GM21447 (cell line): ENCODE measurements around the gene CRMP1.

Experiments used
- ATAC-seq: cut with Tn5 transposase; IDR thresholded peaks from one replicate; pipeline ENCODE4 v1.9.1; 2021; ENCODE audit not compliant: unreplicated experiment

CRMP1 gene

DNA sequence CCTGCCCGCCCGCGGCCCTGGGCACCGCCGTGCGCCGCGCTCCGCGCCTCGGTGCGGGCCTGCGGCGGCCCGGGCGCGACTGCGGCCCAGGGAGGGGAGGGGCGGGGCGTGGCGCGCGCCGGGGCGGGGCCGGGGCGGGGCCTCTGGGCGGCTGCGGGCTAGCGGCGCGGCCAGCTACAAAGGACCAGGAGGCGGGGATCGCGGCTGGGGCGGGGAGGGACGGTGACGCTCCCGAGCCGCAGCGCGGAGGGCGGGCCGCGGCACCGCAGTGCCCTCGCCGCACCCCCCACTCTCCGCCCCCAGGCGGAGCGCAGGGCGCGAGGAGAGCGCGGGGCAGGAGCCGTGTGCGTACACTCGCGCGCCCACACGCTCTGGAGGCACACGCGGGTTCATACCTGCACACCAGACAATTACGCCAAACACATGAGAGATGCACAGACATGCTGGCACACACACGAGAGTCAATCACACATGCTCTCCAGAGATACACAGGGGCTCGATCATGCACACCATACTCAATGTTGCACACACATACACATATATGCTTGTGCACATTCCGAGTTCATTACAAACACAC is at the start of gene CRMP1:
TSS of gene CRMP1 (minus strand) at position 83 of the 577 bp plus-strand sequence. CDS start 117 bp downstream, outside the sequence.
- ATAC-seq: no peak

DNA sequence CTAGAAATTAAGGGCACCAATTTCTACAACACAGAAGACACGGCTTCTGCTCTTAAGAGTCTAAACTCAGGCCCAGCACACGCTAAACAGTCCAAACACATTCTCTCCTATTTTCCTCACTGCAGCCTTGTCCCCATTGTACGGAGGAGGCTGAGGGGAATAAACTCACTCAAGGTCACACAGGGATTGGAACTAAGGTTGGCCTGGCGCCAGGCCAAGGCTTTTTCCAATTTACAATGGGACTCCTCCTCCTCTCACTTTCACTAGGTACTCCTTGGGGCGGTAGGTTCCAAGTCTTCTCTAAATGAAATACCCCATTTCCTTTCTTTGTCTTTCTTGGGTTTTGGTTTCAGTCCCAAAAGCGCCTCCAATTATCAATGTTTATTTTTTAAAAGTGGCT is 48.7 kb upstream of the CRMP1 start:
- ATAC-seq: no peak

DNA sequence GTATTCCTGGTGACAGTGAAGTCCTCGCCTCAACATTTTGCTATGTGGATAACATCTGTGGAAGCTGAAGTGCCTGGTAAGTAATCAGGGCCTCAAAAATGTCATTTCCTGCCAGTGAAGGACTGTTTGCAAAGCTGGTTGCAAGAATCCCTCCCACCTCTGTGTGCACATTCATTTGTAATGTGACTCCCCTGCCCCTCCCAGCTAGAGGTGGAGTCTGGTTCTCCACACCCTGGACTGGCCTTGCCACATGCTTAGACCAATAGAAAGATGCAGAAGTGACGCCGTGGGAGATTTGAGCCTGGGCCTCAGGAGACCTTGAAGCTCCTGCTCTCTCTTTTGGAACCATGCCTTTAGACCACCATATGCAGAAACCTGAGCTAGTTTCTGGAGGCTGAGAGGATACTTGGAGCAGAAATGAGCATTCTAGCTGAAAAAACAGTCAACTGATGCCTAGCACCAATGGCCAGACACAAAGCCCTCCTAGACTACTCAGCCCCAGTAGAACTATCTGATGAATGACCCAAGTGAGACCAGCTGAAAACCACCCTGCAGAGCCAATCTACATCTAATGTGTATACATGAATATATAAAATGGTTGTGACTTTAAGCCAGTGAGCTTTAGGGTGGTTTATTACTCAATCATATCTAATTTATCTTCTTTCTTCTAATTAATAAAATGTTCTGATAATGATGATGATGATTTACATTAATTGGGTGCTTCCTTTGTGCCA is 47.8 kb upstream of the CRMP1 start:
- ATAC-seq: no peak

DNA sequence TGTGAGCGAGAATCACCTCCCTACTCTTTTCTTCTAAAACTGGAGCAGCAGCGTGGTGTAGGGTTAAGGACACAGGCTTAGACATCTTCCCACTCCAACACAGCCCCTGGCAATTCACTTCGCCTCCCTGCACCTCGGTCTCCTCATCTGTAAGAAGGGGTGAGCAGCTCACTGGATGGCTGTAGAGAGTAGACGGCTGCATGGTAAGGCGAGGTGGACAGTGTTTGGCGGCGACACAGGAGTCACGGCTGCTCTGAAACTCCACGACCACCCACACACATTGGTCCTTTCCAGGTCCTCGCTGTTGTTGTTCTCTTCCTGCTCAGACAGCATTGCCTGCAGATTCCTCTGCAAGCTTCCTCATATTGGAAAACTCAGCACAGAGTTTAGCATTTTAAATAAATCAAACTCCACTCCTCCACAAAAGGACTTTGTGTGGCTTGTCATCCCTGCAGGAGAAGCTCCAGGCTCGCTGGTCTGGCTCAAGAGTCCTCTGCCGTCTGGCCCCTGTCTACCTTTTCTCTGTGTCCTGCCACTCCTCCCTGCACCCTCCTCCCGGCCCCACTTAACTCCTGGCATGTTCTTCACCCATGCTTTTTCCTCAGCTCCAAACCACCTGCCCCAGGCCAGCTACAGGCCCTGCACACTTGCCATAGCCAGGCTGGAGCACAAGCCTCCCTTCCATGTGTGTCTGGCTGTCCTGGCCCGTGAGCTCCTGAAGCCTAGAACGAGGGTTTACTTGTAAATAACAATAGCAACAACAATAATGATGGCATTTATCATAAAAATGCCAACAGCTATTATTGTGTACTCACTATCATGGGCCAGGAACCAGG is 41.3 kb upstream of the CRMP1 start:
- ATAC-seq: no peak

DNA sequence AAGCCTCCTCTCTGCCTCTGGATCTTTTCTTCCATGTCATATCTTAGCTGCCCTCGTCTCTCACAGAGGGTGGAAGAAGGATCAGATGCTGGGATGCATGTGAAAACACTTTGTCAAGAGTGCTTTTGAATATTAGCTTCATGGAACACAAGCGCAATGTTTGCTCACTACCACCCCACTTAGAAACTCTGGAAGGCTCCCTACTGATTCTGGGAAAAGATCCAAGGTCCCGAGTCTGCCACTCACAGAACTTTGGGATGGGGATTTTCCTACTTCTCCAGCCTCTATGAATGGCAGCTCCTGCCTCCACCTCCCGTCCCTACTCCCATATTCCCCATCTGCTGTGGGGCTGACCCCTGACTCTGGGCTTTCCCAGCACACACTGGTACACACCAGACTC is 40.2 kb upstream of the CRMP1 start:
- no peak for ATAC-seq

DNA sequence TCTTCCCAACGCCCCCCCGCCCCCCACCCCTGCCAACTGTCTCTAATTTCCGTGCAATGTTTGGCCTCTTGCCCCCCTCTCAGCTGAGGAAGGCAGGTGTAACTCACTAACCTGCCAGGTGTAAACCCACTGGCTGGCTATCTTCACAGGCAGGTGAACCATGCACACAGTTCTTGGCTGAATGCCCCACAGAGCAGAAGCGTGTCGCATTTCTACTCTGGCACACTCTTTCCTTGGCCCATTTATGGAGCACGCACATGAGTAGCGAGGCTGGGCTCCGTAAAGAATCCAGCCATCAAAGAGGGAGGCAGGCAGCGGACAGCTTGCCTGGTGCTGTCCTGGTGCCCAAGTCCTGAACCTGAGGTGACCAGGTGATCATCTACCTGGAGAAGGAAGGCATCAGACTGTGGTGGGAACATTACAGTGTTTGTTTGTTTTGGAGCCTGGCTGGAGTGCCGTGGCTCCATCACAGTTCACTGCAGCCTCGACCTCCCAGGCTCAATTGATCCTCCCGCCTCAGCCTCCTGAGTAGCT is 39.2 kb upstream of the CRMP1 start:
- ATAC-seq: no peak

DNA sequence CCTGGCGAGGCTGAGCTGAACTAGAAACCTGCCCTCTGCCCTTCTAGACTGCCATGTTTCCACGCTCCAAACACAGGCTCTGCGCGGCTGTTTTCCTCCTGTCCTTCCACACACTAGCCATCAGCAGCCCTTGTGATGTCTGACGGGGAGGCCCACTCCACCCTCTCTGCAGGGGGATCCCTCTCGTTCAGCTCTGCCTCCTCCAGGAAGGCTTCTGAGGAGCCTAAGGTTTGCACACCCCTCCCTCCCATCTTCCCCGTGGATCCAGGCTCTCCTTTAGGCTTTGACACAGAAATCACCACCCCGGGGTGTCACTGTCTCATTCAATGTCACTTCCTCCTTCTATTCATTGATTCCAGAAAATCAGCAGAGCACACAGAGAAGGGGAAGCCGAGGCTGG is 38.6 kb upstream of the CRMP1 start:
- no peak for ATAC-seq

DNA sequence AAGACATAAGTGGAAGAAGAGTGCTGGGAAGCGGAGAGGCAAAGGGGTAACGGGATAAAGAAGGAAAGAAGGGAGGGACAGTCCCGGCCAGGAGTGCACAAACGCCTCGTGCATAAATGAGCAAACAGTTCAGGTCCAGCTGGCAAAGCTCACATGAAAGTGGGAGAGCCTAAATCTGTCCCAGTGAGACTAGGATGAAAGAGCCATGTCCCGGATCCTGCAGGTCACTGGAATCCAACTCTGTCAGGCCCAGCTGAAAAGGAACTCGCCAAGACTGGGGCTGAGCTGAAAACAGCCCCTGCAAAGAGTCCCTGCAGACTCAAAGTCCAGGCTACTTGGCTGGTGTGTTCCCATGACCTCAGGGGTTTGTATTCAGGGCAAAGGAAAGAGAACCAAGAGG is 38.0 kb upstream of the CRMP1 start:
- ATAC-seq: no peak

DNA sequence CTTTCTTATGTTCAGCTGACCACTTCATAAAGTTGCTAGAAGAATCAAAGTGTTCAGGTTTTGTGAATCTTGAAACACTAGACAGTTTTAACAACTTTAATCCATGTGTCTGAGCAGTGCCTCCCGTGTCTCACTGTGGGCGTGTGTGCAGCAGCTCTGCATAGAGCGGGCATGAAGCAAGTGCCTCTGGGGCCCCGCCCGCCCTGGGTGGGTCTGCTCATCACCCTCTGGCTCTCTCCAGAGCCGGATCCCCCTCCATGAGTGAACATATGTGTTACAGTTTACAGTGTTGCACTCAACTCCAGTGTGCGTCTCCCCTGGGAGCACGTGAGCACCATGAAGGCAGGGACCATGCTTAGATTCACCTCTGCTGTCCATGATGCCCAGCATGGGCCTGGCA is 37.6 kb upstream of the CRMP1 start:
- no peak for ATAC-seq

DNA sequence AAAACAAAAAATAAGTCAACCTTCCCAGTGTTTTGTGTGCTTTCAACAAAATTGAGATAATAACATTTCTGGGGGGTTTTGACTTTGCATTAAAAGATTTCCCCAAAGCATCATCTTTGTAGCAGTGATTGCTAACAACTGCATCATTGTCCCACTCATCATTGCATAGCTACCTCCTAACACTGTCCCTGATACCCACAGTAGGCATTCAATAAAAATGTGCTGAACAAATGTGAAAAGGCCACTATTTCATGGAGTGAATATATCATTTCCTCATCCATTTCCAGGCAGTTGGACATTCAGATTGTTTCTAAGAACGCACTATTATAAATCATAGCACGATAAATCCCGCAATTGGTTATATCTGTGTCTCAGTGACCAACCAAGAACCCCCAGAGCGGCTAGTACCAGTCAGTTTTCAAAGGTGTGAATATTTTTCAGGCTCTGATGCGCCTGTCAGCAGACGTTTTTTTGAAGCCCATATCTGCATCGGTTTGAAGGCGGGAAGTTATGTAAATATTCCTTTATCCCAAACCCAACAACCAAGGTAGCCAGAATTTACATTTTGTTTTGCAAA is 36.0 kb upstream of the CRMP1 start:
- no peak for ATAC-seq

DNA sequence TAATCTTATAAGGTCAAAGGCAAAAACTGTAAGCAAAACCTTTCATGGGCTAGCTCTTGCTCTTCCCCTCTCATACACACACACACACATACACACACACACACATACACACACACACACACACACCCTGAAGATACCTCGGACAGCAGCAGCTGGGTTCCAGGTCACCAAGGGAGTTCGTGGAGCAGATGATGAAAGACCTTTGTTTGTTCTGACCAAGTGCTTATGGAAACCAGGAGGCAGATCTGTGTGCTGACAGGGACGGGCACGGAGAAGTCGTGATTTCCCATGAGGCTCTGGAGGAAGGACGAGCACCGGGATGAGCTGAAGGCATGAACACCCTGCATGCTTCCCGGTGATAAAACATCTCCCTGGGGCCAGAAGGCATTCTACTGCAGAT is 35.4 kb upstream of the CRMP1 start:
- no peak for ATAC-seq

DNA sequence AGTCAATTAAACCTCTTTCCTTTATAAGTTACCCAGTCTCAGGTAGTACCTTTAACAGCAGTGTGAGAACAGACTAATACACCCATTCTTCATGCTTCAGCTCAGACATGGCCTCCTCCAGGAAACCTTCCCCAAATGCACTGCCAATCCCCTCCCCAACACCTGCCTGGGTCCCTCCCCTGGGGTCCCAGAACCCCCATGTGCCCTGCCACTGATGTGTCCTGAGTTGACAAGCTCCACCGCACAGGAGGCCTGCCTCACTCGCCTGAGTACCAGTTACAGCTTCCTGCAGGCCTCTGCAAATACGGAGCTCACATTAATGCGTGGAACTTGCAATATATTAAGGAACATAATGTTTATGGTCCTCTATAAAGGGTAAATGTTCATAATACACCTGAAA is 34.9 kb upstream of the CRMP1 start:
- ATAC-seq: no peak

DNA sequence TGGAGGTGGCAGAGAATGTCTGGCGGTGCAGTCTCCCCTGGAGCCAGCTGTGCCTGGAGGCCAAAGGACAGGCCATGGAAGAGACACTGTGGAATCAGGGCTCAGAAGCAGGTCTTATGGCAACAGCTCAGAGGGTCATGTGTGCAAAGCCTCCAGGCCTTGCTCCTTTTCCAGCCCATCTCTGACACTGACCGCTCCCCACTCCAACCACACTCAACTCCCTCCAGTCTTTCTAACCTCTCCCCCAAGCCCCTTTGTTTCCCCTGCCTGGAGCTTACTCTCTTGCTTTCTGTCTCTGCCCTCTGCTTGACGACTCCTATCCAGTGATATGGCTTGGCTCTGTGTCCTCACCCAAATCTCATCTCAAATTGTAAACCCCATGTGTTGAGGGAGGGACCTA is 34.2 kb upstream of the CRMP1 start:
- ATAC-seq: no peak

DNA sequence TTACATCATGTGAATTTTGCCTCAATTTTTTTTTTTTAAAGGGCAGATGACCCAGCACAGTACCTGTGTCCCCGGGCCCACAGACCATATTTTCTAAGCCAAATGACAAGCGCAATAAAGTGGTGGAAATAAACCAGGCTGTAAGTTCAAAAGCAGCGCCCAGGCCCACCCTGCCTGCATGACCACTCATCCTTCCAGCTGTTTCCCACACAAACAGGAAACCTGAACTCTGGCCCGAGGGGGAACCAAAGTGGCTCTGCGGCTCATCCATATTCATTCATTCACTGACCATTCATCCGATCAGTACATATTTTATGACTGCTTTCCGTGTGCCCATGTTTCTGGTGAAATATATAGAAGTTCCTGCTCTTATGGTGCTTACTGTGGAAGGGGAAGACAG is 33.7 kb upstream of the CRMP1 start:
- no peak for ATAC-seq

DNA sequence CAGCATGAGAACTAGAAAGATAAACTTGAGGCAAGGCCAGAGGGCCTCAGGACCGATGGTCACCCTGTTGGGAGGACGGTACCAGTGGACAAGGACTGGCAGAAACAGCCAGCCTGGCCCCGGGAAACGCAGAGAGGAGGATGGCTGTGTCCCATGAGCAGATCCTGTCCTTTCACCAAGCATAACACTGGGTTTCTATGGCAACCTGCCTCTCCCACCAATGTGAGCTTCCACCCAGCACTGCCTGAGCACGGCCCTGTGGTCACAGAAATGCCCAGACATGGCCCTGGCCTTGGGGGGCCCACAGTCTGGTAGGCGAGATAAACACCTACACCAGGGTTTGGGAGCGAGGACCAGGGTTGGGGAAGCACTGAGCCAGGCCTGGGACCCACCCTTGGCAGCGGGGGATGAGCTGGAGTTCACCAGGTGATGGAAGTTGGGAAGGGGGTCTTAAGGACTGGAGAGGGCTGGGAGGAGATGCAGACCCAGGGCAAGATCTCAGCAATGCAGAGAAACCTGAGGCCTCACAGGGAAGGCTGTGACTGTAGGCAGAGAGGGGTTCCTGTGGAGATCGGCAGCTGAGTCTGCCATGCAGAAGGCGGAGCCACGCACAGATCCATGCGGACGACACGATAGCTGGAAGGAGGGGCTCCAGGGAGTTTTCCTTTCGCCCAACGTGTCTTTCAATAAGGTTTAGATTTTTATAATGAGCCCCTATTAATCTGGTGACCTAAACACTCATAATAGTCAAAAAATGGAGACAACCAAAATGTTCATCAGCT is 32.7 kb upstream of the CRMP1 start:
- no peak for ATAC-seq

DNA sequence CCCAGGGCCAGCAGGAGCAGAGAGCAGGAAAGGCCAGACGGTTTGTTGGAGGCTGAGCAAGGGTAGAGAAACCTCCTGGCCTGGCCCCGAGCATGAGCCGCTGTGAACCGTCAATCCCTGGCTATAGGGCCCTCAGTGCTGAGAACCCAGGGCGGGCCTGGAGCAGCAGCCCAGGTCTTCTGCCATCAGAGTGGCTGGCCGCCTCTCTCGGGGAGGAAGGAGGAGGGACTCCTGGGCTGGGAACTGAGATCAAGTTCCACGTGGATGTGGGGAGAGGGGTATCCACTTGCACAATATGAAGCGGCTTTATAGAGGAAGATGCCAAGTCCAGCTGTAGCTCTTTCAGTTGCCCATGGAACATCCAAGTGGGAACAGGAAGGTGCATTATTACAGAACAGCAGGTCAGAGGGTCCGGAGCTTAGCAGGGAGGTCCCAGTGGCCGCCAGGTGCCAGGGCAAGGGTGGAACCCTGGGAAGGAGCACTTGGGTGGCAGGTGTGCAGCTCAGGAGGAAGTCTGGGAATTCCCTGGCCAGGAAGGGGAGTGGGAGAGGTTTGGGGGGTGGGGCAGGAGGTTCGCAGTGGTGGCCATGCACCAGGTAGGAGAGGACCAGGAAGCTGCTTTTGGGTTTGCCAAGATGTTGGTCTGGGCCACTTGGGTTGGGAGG is 31.7 kb upstream of the CRMP1 start:
- no peak for ATAC-seq

DNA sequence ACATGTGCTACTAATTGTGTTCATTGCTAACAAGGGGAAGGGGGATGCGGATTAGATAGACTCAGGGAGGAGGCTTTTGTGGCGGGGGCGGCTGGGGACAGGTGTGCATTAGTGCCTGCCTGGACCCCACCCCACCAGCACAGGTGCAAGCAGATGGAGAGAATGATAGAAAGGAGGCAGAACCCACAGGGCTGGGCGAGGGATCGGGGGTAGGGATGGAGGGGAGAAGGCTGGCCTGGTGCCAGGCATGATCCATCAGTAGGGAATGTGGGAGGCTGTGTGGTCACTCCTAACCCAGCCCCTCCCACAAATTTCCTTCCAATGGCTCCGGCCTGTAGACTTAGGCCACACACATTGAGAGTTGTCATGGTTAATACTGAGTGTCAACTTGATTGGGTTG is 30.5 kb upstream of the CRMP1 start:
- ATAC-seq: no peak

DNA sequence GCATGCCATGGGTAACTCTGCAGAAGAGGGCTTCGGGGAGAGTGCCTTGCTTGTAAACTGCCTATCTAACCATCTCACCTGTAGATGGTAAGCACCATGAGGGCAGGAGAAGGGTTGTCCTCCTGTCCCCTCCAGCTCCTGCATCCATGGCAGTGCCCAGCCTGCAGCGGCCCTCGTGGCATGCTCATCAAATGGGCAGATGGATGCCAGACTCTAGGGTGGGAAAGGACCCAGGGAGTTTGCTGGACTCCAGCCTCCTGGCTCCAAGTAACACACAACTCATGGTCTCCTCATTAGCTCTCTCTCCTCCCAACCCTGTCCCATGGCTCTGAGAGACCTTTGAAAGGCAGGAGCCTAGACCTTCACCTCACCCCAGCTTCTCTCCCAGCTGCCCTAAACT is 29.7 kb upstream of the CRMP1 start:
- ATAC-seq: no peak

DNA sequence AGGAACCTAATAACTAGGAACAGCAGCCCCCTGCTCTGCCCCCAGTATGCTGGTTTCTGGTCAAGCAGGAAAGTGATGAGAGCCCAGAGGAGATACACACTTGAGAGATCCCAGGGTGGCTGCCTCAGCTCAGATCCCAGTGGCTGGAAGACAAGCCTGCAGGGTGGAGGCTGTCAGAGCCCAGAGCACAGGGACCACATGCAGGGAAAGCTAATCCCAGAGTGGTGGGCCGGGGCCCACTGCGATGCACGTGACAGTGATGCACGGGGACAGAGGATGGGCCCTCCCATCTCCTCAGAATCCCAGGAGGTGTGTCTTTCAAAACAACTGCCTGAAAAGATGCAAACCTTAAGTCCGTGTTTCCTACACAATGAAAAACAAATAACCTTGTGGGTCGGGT is 29.1 kb upstream of the CRMP1 start:
- no peak for ATAC-seq
